Chondrocyte (in vitro differentiated cells): ENCODE results near the gene NCAPG2. TPM values are rescaled to one million over a fixed set of nuclear protein-coding genes. Genes with fewer than 3 reads are reported as not detected.

Source experiments
- DNase-seq: peaks from one replicate; pipeline ENCODE4 v3.0.0; 2021; ENCODE audit warnings: mixed read lengths, low spot score
- H3K27ac Mint-ChIP-seq: one replicate; pipeline ENCODE4 v1.8.0; 2021; ENCODE audit warnings: mild to moderate bottlenecking, moderate library complexity, mixed read lengths; ENCODE audit not compliant: unreplicated experiment
- H3K27me3 Mint-ChIP-seq: 2 replicates; pipeline ENCODE4 v1.8.0; 2021; ENCODE audit warnings: low read depth, mixed read lengths
- H3K36me3 Mint-ChIP-seq: 2 replicates; pipeline ENCODE4 v1.8.0; 2021; ENCODE audit warnings: low read depth, mixed read lengths
- H3K4me1 Mint-ChIP-seq: 2 replicates; pipeline ENCODE4 v1.8.0; 2021; ENCODE audit warnings: low read depth, mild to moderate bottlenecking, mixed read lengths
- H3K4me3 Mint-ChIP-seq: one replicate; pipeline ENCODE4 v1.8.0; 2021; ENCODE audit warnings: mild to moderate bottlenecking, moderate library complexity, mixed read lengths; ENCODE audit not compliant: unreplicated experiment
- H3K9me3 Mint-ChIP-seq: 2 replicates; pipeline ENCODE4 v1.8.0; 2021; ENCODE audit warnings: low read depth, mixed read lengths
- CTCF ChIP-seq: fragments of 200-600 bp; sonication (generic); IDR thresholded peaks from 2 replicates; pipeline ENCODE4 v1.5.0; 2021; ENCODE audit warnings: antibody characterized with exemption, mild to moderate bottlenecking, moderate library complexity
- total RNA-seq: library from RNA; stranded (reverse); gene quantifications from 3 replicates; pipeline ENCODE4 v1.2.1, GENCODE V29; 2021

Gene NCAPG2
- total RNA-seq, 1 donor from 2014 or later, result 13.0 TPM

GRCh38 chr7:158595068-158595467, 109.5 kb downstream of the NCAPG2 start:
- H3K27me3 Mint-ChIP-seq, result no peaks in the 10 kb centered on the region
- H3K4me3 Mint-ChIP-seq, result no peak overlapping the region
- H3K4me1 Mint-ChIP-seq, result no peaks in the 10 kb centered on the region
- no peak for DNase-seq
- peaks cover 6% of the 10 kb centered on the region for H3K9me3 Mint-ChIP-seq
- TF ChIP-seq CTCF, result no peak
- no peaks in the 10 kb centered on the region for H3K36me3 Mint-ChIP-seq
- no peak overlapping the region for H3K27ac Mint-ChIP-seq

- no peak for TF ChIP-seq CTCF
These were observed 112.1 kb downstream of the NCAPG2 start for GRCh38 chr7:158592541-158592940.

GRCh38 chr7:158591944-158592343, 112.7 kb downstream of the NCAPG2 start:
- H3K27me3 Mint-ChIP-seq, result peaks cover 5% of the 10 kb centered on the region
- no peaks in the 10 kb centered on the region for H3K36me3 Mint-ChIP-seq
- DNase-seq, result no peak
- peaks cover 6% of the 10 kb centered on the region for H3K9me3 Mint-ChIP-seq
- no peaks in the 10 kb centered on the region for H3K4me1 Mint-ChIP-seq
- no peak overlapping the region for H3K27ac Mint-ChIP-seq
- TF ChIP-seq CTCF, result no peak
- no peak overlapping the region for H3K4me3 Mint-ChIP-seq

More at GRCh38 chr7:158592541-158592940, 112.1 kb downstream of the NCAPG2 start:
- Mint-ChIP-seq H3K9me3 (peaks cover 6% of the 10 kb centered on the region), H3K4me1 (no peaks in the 10 kb centered on the region), H3K4me3 (no peak overlapping the region), H3K36me3 (no peaks in the 10 kb centered on the region), H3K27ac (no peak overlapping the region), H3K27me3 (peaks cover 5% of the 10 kb centered on the region)
- no peak for DNase-seq

GRCh38 chr7:158590181-158590530, 114.4 kb downstream of the NCAPG2 start:
- Mint-ChIP-seq H3K27ac (no peak overlapping the region), H3K4me3 (no peak overlapping the region), H3K27me3 (peaks cover 13% of the 10 kb centered on the region), H3K4me1 (peaks cover 3% of the 10 kb centered on the region), H3K9me3 (peaks cover 6% of the 10 kb centered on the region), H3K36me3 (no peaks in the 10 kb centered on the region)
- DNase-seq, result no peak
- TF ChIP-seq CTCF, result no peak

GRCh38 chr7:158589653-158590052, 115.0 kb downstream of the NCAPG2 start:
- no peak overlapping the region for H3K4me3 Mint-ChIP-seq
- DNase-seq, result no peak

More at GRCh38 chr7:158589653-158590052, 115.0 kb downstream of the NCAPG2 start:
- H3K9me3 Mint-ChIP-seq, result peaks cover 6% of the 10 kb centered on the region
- H3K36me3 Mint-ChIP-seq, result no peaks in the 10 kb centered on the region
- TF ChIP-seq CTCF, result no peak
- H3K27me3 Mint-ChIP-seq, result peaks cover 13% of the 10 kb centered on the region
- peaks cover 3% of the 10 kb centered on the region for H3K4me1 Mint-ChIP-seq
- no peak overlapping the region for H3K27ac Mint-ChIP-seq
